GM12878 (cell line): ENCODE data around the gene CPNE5. TPM values are rescaled to one million over a fixed set of nuclear protein-coding genes. Genes with fewer than 3 reads are reported as not detected.

Source experiments
- ATAC-seq: fragments of 200-7000 bp; cut with Tn5 transposase; 3 replicates; pipeline ENCODE4 v1.9.1; 2020; ENCODE audit warnings: mild to moderate bottlenecking, moderate library complexity
- BruUV-seq: library from RNA; stranded (reverse); fragments of 400-500 nt; replicated peaks from 2 replicates; lab custom pipeline; 2021; lab: Mats Ljungman, UMichigan
- CTCF ChIA-PET: fragments of 300-600 bp; sonication (Branson Sonifier 250); formaldehyde crosslinking; extraction: SDS; loops from one replicate; lab custom pipeline; 2021; ENCODE audit warnings: inconsistent platforms; lab: Yijun Ruan, JAX
- POLR2A ChIA-PET: fragments of 350-600 bp; formaldehyde crosslinking; extraction: SDS; loops from one replicate; lab custom pipeline; 2021; ENCODE audit warnings: inconsistent platforms; lab: Charles Lee
- RAD21 ChIA-PET: fragments of 300-600 bp; sonication (Branson Sonifier 250); formaldehyde crosslinking; loops from one replicate; lab custom pipeline; 2023; ENCODE audit warnings: antibody characterized with exemption; ENCODE audit not compliant: unreplicated experiment; lab: Charles Lee
- SMC1A ChIA-PET: fragments of 300-600 bp; sonication (Branson Sonifier 250); formaldehyde crosslinking; loops from one replicate; lab custom pipeline; 2023; ENCODE audit not compliant: unreplicated experiment, uncharacterized antibody; lab: Charles Lee
- DNase-seq: peaks from one replicate; pipeline ENCODE4 v3.0.0-alpha.2; 2011; ENCODE audit warnings: low read depth, low spot score
- FAIRE-seq: peaks from 3 replicates; lab custom pipeline; 2011; peaks lifted over from hg19 to GRCh38; lab: Jason Lieb, UNC
- H2AFZ ChIP-seq: 2 replicates; pipeline ENCODE4 v1.6.0; 2011; ENCODE audit warnings: low read depth, low read length, control low read depth; ENCODE audit not compliant: control insufficient read depth
- H3K27ac ChIP-seq: 2 replicates; pipeline ENCODE4 v1.5.1; 2011; ENCODE audit warnings: control low read depth; ENCODE audit not compliant: control insufficient read depth, insufficient read depth
- H3K27me3 ChIP-seq, 2 experiments: replicated peaks in 1 of 2; 2 replicates each; pipeline versions ENCODE4 v1.6.0 to v1.6.1; 2011; ENCODE audit warnings: low read length in 1 of 2; ENCODE audit not compliant: control insufficient read depth in 2 of 2, insufficient read depth in 2 of 2
- H3K36me3 ChIP-seq, 2 experiments: 2 replicates each; pipeline ENCODE4 v1.5.1; 2011; ENCODE audit warnings: low read length in 1 of 2; ENCODE audit not compliant: control insufficient read depth in 2 of 2, insufficient read depth in 2 of 2
- H3K4me1 ChIP-seq: 2 replicates; pipeline ENCODE4 v1.6.1; 2011; ENCODE audit warnings: mild to moderate bottlenecking, low read length, moderate library complexity, mixed read lengths; ENCODE audit not compliant: control insufficient read depth, insufficient read depth
- H3K4me2 ChIP-seq: 2 replicates; pipeline ENCODE4 v1.6.0; 2011; ENCODE audit warnings: control low read depth; ENCODE audit not compliant: control insufficient read depth, insufficient read depth
- H3K4me3 ChIP-seq: fragments of 200-600 bp; sonication (generic); 2 replicates; pipeline ENCODE4 v1.5.1; 2016
- H3K79me2 ChIP-seq: 2 replicates; pipeline ENCODE4 v1.6.0; 2011; ENCODE audit warnings: low read length; ENCODE audit not compliant: control insufficient read depth, insufficient read depth
- H3K9ac ChIP-seq: 2 replicates; pipeline ENCODE4 v1.8.0; 2011; ENCODE audit warnings: low read length, control low read depth, mixed read lengths; ENCODE audit not compliant: control insufficient read depth, insufficient read depth
- H3K9me3 ChIP-seq: replicated peaks from 3 replicates; pipeline ENCODE4 v1.5.1; 2011; ENCODE audit warnings: mild to moderate bottlenecking, low read length; ENCODE audit not compliant: control insufficient read depth, insufficient read depth
- H4K20me1 ChIP-seq: 2 replicates; pipeline ENCODE4 v1.6.0; 2011; ENCODE audit not compliant: control insufficient read depth, insufficient read depth
- HDGF ChIP-seq: fragments of 450-650 bp; IDR thresholded peaks from 2 replicates; pipeline ENCODE4 v1.6.1; 2016; ENCODE audit warnings: antibody characterized with exemption
- IKZF1 ChIP-seq: fragments of 450-650 bp; conservative IDR thresholded peaks from 2 replicates; pipeline ENCODE4 v1.6.1; 2017; ENCODE audit warnings: antibody characterized with exemption, mild to moderate bottlenecking
- JUNB ChIP-seq: IDR thresholded peaks from 2 replicates; pipeline ENCODE4 v1.6.1; 2016; ENCODE audit warnings: antibody characterized with exemption, mild to moderate bottlenecking
- NRF1 ChIP-seq: conservative IDR thresholded peaks from 2 replicates; pipeline ENCODE4 v1.6.1; 2011; ENCODE audit warnings: mild to moderate bottlenecking, low read depth, low read length, improper control_type of control experiment
- PML ChIP-seq: IDR thresholded peaks from 2 replicates; pipeline ENCODE4 v1.6.1; 2012; ENCODE audit warnings: low read length, inconsistent platforms
- POU2F2 ChIP-seq: IDR thresholded peaks from 3 replicates; pipeline ENCODE4 v1.6.1; 2011; ENCODE audit warnings: low read depth, mild to moderate bottlenecking, low read length, borderline replicate concordance
- SIN3A ChIP-seq: IDR thresholded peaks from 2 replicates; pipeline ENCODE4 v1.6.1; 2012; ENCODE audit warnings: low read depth, low read length, improper control_type of control experiment
- SP1 ChIP-seq: IDR thresholded peaks from one replicate; pipeline ENCODE4 v1.6.1; 2011; ENCODE audit warnings: low read depth, low read length
- SUZ12 ChIP-seq: fragments of 200-600 bp; sonication (generic); IDR thresholded peaks from one replicate; pipeline ENCODE4 v1.6.1; 2018; ENCODE audit warnings: antibody characterized with exemption, mild to moderate bottlenecking; ENCODE audit not compliant: unreplicated experiment
- WGBS: methylation state at CpG from one replicate; pipeline ENCODE4 v1.1.6; 2016; ENCODE audit warnings: low lambda C conversion rate; ENCODE audit not compliant: insufficient replicate concordance, insufficient coverage; ENCODE audit errors: missing lambda C conversion rate; 5-methylcytosine and 5-hydroxymethylcytosine counted together
- in situ Hi-C: fragments of 300-500 bp; cut with MboI; formaldehyde crosslinking; loops from 9 replicates; pipeline ENCODE4 v1.14.3; 2018; ENCODE audit warnings: mixed read lengths
- intact Hi-C: fragments of 100-400 bp; cut with micrococcal nuclease; formaldehyde crosslinking; loops from one replicate; pipeline ENCODE4 v1.14.2; 2022; ENCODE audit not compliant: unreplicated experiment
- polyA plus RNA-seq, 11 experiments: library from polyadenylated mRNA; depleted of rRNA in 4 of 11; unstranded in 6 of 11; stranded (reverse) in 5 of 11; fragments of >200 nt; fragmentation: Nextera tagmentation in 4 of 11; fragmentation: Illumina TruSeq in 1 of 11; extraction: Ambion mirVana in 4 of 11; extraction: Trizol in 1 of 11; gene quantifications; 1 replicate in 1 of 11; 2 replicates in 10 of 11; pipeline versions ENCODE4 v1.2.1 to v1.2.3, GENCODE V29; 2011 to 2016; ENCODE audit warnings: inconsistent platforms in 2 of 11, missing spikeins in 2 of 11, low read depth in 1 of 11
- total RNA-seq, 4 experiments: library from RNA; depleted of rRNA in 3 of 4; stranded (reverse); fragments of >200 nt in 3 of 4; fragmentation: Illumina TruSeq in 1 of 4; extraction: Trizol in 1 of 4; gene quantifications; 2 replicates each; pipeline versions ENCODE4 v1.2.1 to v1.2.3, GENCODE V29; 2013 to 2021
- TF ChIP-seq, protein P1 (sequence below): IDR thresholded peaks from 2 replicates; pipeline ENCODE4 v1.6.1; 2011; ENCODE audit warnings: low read depth, low read length, improper control_type of control experiment, borderline replicate concordance
- TF ChIP-seq, protein P2 (sequence below): IDR thresholded peaks from 2 replicates; pipeline ENCODE4 v1.6.1; 2012; ENCODE audit warnings: mild to moderate bottlenecking, low read depth, low read length
- TF ChIP-seq, protein P3 (sequence below): fragments of 450-650 bp; IDR thresholded peaks from 2 replicates; pipeline ENCODE4 v1.6.1; 2018; ENCODE audit warnings: borderline replicate concordance, mild to moderate bottlenecking; ENCODE audit not compliant: partially characterized antibody

CPNE5 gene
- total and polyA plus RNA-seq, 10 of the 15 experiments (the other 5 are each of a cell fraction or from before 2014, with no cell fraction given), result 2.4 to 39.1 (median 18.2) TPM

DNA sequence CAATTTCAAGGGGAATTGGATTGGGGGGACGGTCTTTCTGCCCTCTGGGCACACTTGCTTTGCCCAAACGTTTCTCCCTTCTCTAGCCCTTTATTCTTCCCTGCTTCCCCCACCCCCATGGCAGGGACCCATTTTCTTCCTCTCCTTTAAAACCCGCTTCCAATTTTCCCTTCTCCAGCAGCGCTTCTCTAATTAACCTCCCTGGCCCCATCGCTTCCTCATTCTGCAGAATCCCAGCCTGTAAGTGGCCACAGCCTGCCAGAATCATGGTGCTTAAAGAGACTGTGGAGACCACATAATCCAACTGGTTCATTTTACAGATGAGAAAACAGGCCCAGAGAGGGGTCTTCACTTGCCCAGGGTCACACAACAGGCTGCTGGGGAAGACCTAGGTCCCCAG lies 61.4 kb downstream of the CPNE5 start (continued):
- TF ChIP-seq PML, result no peak

DNA sequence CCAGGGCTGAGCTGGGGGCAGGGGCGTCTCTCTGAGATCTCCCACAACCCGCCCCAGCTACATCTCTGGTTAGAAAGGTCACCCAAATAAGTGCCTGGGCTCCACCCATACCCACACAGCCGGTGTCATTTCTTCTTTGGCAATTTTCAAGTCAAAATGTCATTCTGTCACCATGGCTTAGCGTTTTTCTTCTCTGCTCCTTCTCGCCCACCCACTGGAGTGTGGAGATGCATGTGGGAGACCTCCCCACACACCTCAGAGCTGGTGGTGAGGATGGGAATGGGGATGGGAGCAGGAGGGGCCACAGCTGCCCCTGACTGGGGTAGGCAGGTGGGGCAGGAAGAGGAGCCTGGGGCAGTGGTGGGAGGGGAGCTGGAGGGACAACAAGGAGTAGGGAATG lies 63.1 kb downstream of the CPNE5 start:
- BruUV-seq, result no TSS peak

More for the DNA sequence above, 63.1 kb downstream of the CPNE5 start:
- H3K27ac ChIP-seq, result no peak overlapping the region
- no peaks in the 10 kb centered on the region for H3K36me3 ChIP-seq
- peaks cover 0 to 6% of the 10 kb centered on the region in 2 experiments; a peak in 1 of 4 replicates for H3K27me3 ChIP-seq
- H3K79me2 ChIP-seq, result no peaks in the 10 kb centered on the region
- intact Hi-C loops, result no loop called here
- RAD21 ChIA-PET, result interaction anchor here (1.4 kb wide), 1 partner anchor 10 kb away, joined by 4 read pairs; no protein-coding TSS in a partner anchor
- H3K4me1 ChIP-seq, result peaks cover 10% of the 10 kb centered on the region; the same call in 1 of the 2 replicates
- DNase-seq, result no peak
- no peak overlapping the region for H2AFZ ChIP-seq
- CTCF ChIA-PET, result interaction anchor here (0.9 to 3.9 kb wide), 4 partner anchors 9 to 434 kb away, joined by 3 to 22 read pairs (median 6); no protein-coding TSS in a partner anchor
- POLR2A ChIA-PET, result no interaction called here
- in situ Hi-C loops, result no loop called here
- 14% methylated on average over 5 of the region's 5 CpGs for WGBS
- ATAC-seq, result no peak
- no peak for FAIRE-seq
- SMC1A ChIA-PET, result interaction anchor here (0.7 to 1.8 kb wide), 2 partner anchors 10 to 178 kb away, joined by 3 to 8 read pairs; no protein-coding TSS in a partner anchor
- H3K4me3 ChIP-seq, result no peak overlapping the region
- H3K9ac ChIP-seq, result no peak overlapping the region
- H4K20me1 ChIP-seq, result no peaks in the 10 kb centered on the region
- TF ChIP-seq POU2F2 (no peak), SIN3A (no peak), SUZ12 (no peak), IKZF1 (no peak), JUNB (no peak), SP1 (no peak), NRF1 (no peak), HDGF (no peak)
- TF ChIP-seq, protein P1, sequence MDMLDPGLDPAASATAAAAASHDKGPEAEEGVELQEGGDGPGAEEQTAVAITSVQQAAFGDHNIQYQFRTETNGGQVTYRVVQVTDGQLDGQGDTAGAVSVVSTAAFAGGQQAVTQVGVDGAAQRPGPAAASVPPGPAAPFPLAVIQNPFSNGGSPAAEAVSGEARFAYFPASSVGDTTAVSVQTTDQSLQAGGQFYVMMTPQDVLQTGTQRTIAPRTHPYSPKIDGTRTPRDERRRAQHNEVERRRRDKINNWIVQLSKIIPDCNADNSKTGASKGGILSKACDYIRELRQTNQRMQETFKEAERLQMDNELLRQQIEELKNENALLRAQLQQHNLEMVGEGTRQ, result no peak
- TF ChIP-seq, protein P2, sequence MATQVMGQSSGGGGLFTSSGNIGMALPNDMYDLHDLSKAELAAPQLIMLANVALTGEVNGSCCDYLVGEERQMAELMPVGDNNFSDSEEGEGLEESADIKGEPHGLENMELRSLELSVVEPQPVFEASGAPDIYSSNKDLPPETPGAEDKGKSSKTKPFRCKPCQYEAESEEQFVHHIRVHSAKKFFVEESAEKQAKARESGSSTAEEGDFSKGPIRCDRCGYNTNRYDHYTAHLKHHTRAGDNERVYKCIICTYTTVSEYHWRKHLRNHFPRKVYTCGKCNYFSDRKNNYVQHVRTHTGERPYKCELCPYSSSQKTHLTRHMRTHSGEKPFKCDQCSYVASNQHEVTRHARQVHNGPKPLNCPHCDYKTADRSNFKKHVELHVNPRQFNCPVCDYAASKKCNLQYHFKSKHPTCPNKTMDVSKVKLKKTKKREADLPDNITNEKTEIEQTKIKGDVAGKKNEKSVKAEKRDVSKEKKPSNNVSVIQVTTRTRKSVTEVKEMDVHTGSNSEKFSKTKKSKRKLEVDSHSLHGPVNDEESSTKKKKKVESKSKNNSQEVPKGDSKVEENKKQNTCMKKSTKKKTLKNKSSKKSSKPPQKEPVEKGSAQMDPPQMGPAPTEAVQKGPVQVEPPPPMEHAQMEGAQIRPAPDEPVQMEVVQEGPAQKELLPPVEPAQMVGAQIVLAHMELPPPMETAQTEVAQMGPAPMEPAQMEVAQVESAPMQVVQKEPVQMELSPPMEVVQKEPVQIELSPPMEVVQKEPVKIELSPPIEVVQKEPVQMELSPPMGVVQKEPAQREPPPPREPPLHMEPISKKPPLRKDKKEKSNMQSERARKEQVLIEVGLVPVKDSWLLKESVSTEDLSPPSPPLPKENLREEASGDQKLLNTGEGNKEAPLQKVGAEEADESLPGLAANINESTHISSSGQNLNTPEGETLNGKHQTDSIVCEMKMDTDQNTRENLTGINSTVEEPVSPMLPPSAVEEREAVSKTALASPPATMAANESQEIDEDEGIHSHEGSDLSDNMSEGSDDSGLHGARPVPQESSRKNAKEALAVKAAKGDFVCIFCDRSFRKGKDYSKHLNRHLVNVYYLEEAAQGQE, result no peak
- TF ChIP-seq, protein P3, sequence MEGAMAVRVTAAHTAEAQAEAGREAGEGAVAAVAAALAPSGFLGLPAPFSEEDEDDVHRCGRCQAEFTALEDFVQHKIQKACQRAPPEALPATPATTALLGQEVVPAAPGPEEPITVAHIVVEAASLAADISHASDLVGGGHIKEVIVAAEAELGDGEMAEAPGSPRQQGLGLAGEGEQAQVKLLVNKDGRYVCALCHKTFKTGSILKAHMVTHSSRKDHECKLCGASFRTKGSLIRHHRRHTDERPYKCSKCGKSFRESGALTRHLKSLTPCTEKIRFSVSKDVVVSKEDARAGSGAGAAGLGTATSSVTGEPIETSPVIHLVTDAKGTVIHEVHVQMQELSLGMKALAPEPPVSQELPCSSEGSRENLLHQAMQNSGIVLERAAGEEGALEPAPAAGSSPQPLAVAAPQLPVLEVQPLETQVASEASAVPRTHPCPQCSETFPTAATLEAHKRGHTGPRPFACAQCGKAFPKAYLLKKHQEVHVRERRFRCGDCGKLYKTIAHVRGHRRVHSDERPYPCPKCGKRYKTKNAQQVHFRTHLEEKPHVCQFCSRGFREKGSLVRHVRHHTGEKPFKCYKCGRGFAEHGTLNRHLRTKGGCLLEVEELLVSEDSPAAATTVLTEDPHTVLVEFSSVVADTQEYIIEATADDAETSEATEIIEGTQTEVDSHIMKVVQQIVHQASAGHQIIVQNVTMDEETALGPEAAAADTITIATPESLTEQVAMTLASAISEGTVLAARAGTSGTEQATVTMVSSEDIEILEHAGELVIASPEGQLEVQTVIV, result no peak
- H3K4me2 ChIP-seq, result no peak overlapping the region
- no peaks in the 10 kb centered on the region for H3K9me3 ChIP-seq
